Measurements from ENCODE around the gene CKMT1B.
"Not testable (repeated sequence)": the region's sequence is repeated elsewhere in the genome, so short reads cannot be mapped to it uniquely, and the experiment has no call there.

Gene CKMT1B

GRCh38 chr15:43593328-43594190 lies at the start of gene CKMT1B:
Gene CKMT1B (plus strand): TSS chr15:43594027. CDS start chr15:43594219, 192 bp downstream.
- DNase-seq: not testable (repeated sequence)

- DNase-seq: no peak
Measured at GRCh38 chr15:43544266-43544665, 49.6 kb upstream of the CKMT1B start.

GRCh38 chr15:43545426-43545825 lies 48.4 kb upstream of the CKMT1B start:
- no peak for DNase-seq

GRCh38 chr15:43547539-43547938 lies 46.3 kb upstream of the CKMT1B start:
- no peak for DNase-seq

- DNase-seq: no peak
Measured at GRCh38 chr15:43550527-43551363, 43.1 kb upstream of the CKMT1B start.

GRCh38 chr15:43552256-43552655 lies 41.6 kb upstream of the CKMT1B start:
- DNase-seq: no peak

GRCh38 chr15:43552986-43553385 lies 40.8 kb upstream of the CKMT1B start:
- no peak for DNase-seq

- DNase-seq: not testable (repeated sequence)
Measured at GRCh38 chr15:43562753-43563152, 31.1 kb upstream of the CKMT1B start.

- not testable (repeated sequence) for DNase-seq
Measured at GRCh38 chr15:43563793-43564192, 30.0 kb upstream of the CKMT1B start.

- DNase-seq: not testable (repeated sequence)
Measured at GRCh38 chr15:43566615-43567014, 27.2 kb upstream of the CKMT1B start.

GRCh38 chr15:43574607-43575006 lies 19.2 kb upstream of the CKMT1B start:
- DNase-seq: not testable (repeated sequence)

- DNase-seq: not testable (repeated sequence)
Measured at GRCh38 chr15:43589778-43590466, 3.9 kb upstream of the CKMT1B start, which contains the start of gene PPIP5K1. Gene PPIP5K1 (minus strand): TSS chr15:43590208. CDS start chr15:43584504, 5,704 bp downstream.

GRCh38 chr15:43592841-43593240 lies 986 bp upstream of the CKMT1B start:
- not testable (repeated sequence) for DNase-seq

GRCh38 chr15:43599131-43599530 lies 5.3 kb downstream of the CKMT1B start:
- DNase-seq: not testable (repeated sequence)

GRCh38 chr15:43600200-43600599 lies 6.4 kb downstream of the CKMT1B start:
- DNase-seq: not testable (repeated sequence)

- not testable (repeated sequence) for DNase-seq
Measured at GRCh38 chr15:43602233-43602632, 8.4 kb downstream of the CKMT1B start.

- not testable (repeated sequence) for DNase-seq
Measured at GRCh38 chr15:43617750-43618149, 23.9 kb downstream of the CKMT1B start.

GRCh38 chr15:43618700-43619099 lies 24.9 kb downstream of the CKMT1B start, which contains the start of gene STRC:
Gene STRC (minus strand): TSS chr15:43618800. CDS start chr15:43618722, 78 bp downstream.
- DNase-seq: not testable (repeated sequence)

- DNase-seq: not testable (repeated sequence)
Measured at GRCh38 chr15:43622068-43622799, 28.4 kb downstream of the CKMT1B start.

- DNase-seq: no peak
Measured at GRCh38 chr15:43625106-43625505, 31.3 kb downstream of the CKMT1B start.

- DNase-seq: not testable (repeated sequence)
Measured at GRCh38 chr15:43626937-43627336, 33.1 kb downstream of the CKMT1B start.
